Nephron progenitor cell (in vitro differentiated cells): ENCODE data around the gene HOXA13.
A peak's percentile ranks its signal among the peaks of the same experiment; 100 is the strongest.

Source experiments
- DNase-seq: peaks from one replicate; pipeline ENCODE4 v3.0.0; 2021
- H3K27ac Mint-ChIP-seq: 2 replicates; pipeline ENCODE4 v1.8.0; 2021; ENCODE audit warnings: mild to moderate bottlenecking, moderate library complexity, mixed read lengths
- H3K27me3 Mint-ChIP-seq: 2 replicates; pipeline ENCODE4 v1.8.0; 2021; ENCODE audit warnings: mild to moderate bottlenecking, low read depth, mixed read lengths; ENCODE audit not compliant: poor library complexity
- H3K36me3 Mint-ChIP-seq: 2 replicates; pipeline ENCODE4 v1.8.0; 2021; ENCODE audit warnings: low read depth, mixed read lengths
- H3K4me1 Mint-ChIP-seq: 2 replicates; pipeline ENCODE4 v1.8.0; 2021; ENCODE audit warnings: mixed read lengths
- H3K4me3 Mint-ChIP-seq: 2 replicates; pipeline ENCODE4 v1.8.0; 2021; ENCODE audit warnings: mild to moderate bottlenecking, moderate library complexity, mixed read lengths
- H3K9me3 Mint-ChIP-seq: 2 replicates; pipeline ENCODE4 v1.8.0; 2021; ENCODE audit warnings: mild to moderate bottlenecking, moderate library complexity, mixed read lengths
- CTCF ChIP-seq: fragments of 200-600 bp; sonication (generic); IDR thresholded peaks from 2 replicates; pipeline ENCODE4 v1.5.0; 2021; ENCODE audit warnings: antibody characterized with exemption

Gene HOXA13

GRCh38 chr7:27145165-27145913, 54.6 kb downstream of the HOXA13 start:
- Mint-ChIP-seq H3K4me3 (peak overlapping the region; percentile 97), H3K27ac (peak overlapping the region; percentile 99), H3K36me3 (peaks cover 95% of the 10 kb centered on the region), H3K9me3 (no peaks in the 10 kb centered on the region), H3K27me3 (peaks cover 17% of the 10 kb centered on the region), H3K4me1 (peaks cover 51% of the 10 kb centered on the region)
- no peak for TF ChIP-seq CTCF
- peak; percentile 49 for DNase-seq

GRCh38 chr7:27144781-27145164, 55.1 kb downstream of the HOXA13 start:
- Mint-ChIP-seq H3K27ac (peak overlapping the region; percentile 99), H3K4me1 (peaks cover 51% of the 10 kb centered on the region)

More at GRCh38 chr7:27144781-27145164, 55.1 kb downstream of the HOXA13 start:
- no peaks in the 10 kb centered on the region for H3K9me3 Mint-ChIP-seq
- peaks cover 95% of the 10 kb centered on the region for H3K36me3 Mint-ChIP-seq
- H3K4me3 Mint-ChIP-seq = peak overlapping the region; percentile 97
- peak; percentile 42 for DNase-seq
- no peak for TF ChIP-seq CTCF
- peaks cover 17% of the 10 kb centered on the region for H3K27me3 Mint-ChIP-seq
